Nephron progenitor cell (in vitro differentiated cells): Measurements from ENCODE around the gene SETD6.

ENCODE experiments used
- DNase-seq: peaks from one replicate; pipeline ENCODE4 v3.0.0; 2021
- H3K27ac Mint-ChIP-seq: 2 replicates; pipeline ENCODE4 v1.8.0; 2021; ENCODE audit warnings: mild to moderate bottlenecking, moderate library complexity, mixed read lengths
- H3K27me3 Mint-ChIP-seq: 2 replicates; pipeline ENCODE4 v1.8.0; 2021; ENCODE audit warnings: mild to moderate bottlenecking, low read depth, mixed read lengths; ENCODE audit not compliant: poor library complexity
- H3K36me3 Mint-ChIP-seq: 2 replicates; pipeline ENCODE4 v1.8.0; 2021; ENCODE audit warnings: low read depth, mixed read lengths
- H3K4me1 Mint-ChIP-seq: 2 replicates; pipeline ENCODE4 v1.8.0; 2021; ENCODE audit warnings: mixed read lengths
- H3K4me3 Mint-ChIP-seq: 2 replicates; pipeline ENCODE4 v1.8.0; 2021; ENCODE audit warnings: mild to moderate bottlenecking, moderate library complexity, mixed read lengths
- H3K9me3 Mint-ChIP-seq: 2 replicates; pipeline ENCODE4 v1.8.0; 2021; ENCODE audit warnings: mild to moderate bottlenecking, moderate library complexity, mixed read lengths
- CTCF ChIP-seq: fragments of 200-600 bp; sonication (generic); IDR thresholded peaks from 2 replicates; pipeline ENCODE4 v1.5.0; 2021; ENCODE audit warnings: antibody characterized with exemption

Gene SETD6

GRCh38 chr16:58515125-58515870, at the start of gene SETD6:
Gene SETD6 (plus strand): TSS chr16:58515517. CDS start chr16:58515538, 21 bp downstream.
- DNase-seq, result peak; percentile 94
- Mint-ChIP-seq H3K27ac (peak within 1 kb of the TSS; percentile 99), H3K27me3 (no peaks in the 10 kb centered on the region), H3K4me1 (peaks cover 45% of the 10 kb centered on the region), H3K9me3 (no peaks in the 10 kb centered on the region), H3K4me3 (peak within 1 kb of the TSS; percentile 96), H3K36me3 (peaks cover 12% of the 10 kb centered on the region)
- no peak for TF ChIP-seq CTCF

- Mint-ChIP-seq H3K27ac (no peak overlapping the region), H3K27me3 (peaks cover 91% of the 10 kb centered on the region), H3K4me3 (no peak overlapping the region), H3K9me3 (no peaks in the 10 kb centered on the region), H3K4me1 (peaks cover 9% of the 10 kb centered on the region), H3K36me3 (no peaks in the 10 kb centered on the region)
- no peak for TF ChIP-seq CTCF
- DNase-seq, result no peak
Observed at GRCh38 chr16:58465817-58466216, 49.5 kb upstream of the SETD6 start.

GRCh38 chr16:58466396-58466795, 48.9 kb upstream of the SETD6 start:
- TF ChIP-seq CTCF, result no peak

GRCh38 chr16:58467905-58468304, 47.4 kb upstream of the SETD6 start:
- no peak overlapping the region for H3K27ac Mint-ChIP-seq
- no peak overlapping the region for H3K4me3 Mint-ChIP-seq
- no peak for DNase-seq
- no peaks in the 10 kb centered on the region for H3K9me3 Mint-ChIP-seq
- H3K4me1 Mint-ChIP-seq, result peaks cover 9% of the 10 kb centered on the region
- H3K27me3 Mint-ChIP-seq, result peaks cover 70% of the 10 kb centered on the region
- H3K36me3 Mint-ChIP-seq, result no peaks in the 10 kb centered on the region
- no peak for TF ChIP-seq CTCF

More at GRCh38 chr16:58466396-58466795, 48.9 kb upstream of the SETD6 start:
- Mint-ChIP-seq H3K27me3 (peaks cover 85% of the 10 kb centered on the region), H3K4me1 (peaks cover 9% of the 10 kb centered on the region), H3K27ac (no peak overlapping the region), H3K4me3 (no peak overlapping the region), H3K36me3 (no peaks in the 10 kb centered on the region), H3K9me3 (no peaks in the 10 kb centered on the region)
- DNase-seq, result no peak

GRCh38 chr16:58471209-58471975, 43.9 kb upstream of the SETD6 start:
- no peak for DNase-seq
- H3K4me1 Mint-ChIP-seq, result no peaks in the 10 kb centered on the region
- H3K36me3 Mint-ChIP-seq, result no peaks in the 10 kb centered on the region
- H3K9me3 Mint-ChIP-seq, result no peaks in the 10 kb centered on the region
- peaks cover 64% of the 10 kb centered on the region for H3K27me3 Mint-ChIP-seq
- no peak for TF ChIP-seq CTCF
- H3K4me3 Mint-ChIP-seq, result no peak overlapping the region
- no peak overlapping the region for H3K27ac Mint-ChIP-seq
